ENCODE measurements around the gene NOBOX.
"Not testable (repeated sequence)": the region's sequence is repeated elsewhere in the genome, so short reads cannot be mapped to it uniquely, and the experiment has no call there.

NOBOX gene

DNA sequence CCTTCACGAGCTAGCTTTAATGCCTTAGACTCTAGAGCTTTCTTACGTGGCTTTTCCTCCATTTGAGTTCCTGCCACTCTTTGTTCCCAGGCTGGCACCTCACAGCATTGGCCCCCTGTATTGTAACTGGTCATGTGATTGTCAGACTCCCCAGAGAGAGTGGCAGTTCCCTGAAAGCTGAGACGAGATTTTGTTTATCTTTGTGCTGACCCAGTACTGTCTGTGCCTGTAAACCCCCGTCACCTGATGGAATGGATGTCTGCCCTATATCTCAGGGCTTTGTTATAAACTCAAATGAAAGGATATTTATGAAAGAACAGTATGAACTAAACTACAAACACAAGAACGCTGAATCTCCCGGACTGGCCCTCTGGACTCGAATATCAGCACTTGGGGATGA, 13.0 kb downstream of the NOBOX start:
- no peak for DNase-seq

DNA sequence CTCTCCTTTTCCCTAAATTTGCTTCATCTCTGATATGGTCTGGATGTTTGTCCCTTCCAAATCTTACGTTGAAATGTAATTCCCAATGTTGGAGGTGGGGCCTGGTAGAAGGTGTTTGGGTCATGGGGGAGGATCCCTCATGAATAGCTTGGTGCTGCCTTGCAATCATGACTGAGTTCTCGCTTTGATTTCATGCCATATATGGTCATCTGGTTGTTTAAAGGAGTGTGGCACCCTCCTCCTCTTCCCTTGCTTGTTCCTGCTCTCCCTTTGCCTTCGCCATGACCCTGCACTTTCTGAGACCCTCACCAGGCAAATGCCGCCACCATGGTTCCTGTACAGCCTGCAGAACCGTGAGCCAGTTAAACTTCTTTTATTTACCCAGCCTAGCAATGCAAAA, 14.5 kb downstream of the NOBOX start:
- DNase-seq: no peak

DNA sequence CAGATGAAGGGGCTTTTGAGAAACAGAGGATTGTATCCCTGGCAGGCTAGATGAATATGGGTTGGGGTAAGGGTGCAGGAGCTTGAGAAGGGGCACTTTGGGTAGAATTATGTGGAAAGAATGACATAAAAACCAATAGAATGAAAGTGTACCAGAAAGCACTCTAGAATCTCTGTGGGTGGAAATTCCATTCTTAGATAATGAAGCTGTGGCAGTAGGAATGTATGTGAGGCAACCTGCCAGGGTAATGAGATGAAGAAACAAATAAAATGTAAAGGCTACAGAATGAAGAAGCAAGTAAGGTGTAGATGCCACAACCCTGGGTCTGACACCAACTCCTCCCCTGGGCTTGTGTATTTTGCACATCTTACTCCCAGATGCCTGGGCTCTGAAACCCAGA, 16.8 kb downstream of the NOBOX start:
- no peak for DNase-seq

DNA sequence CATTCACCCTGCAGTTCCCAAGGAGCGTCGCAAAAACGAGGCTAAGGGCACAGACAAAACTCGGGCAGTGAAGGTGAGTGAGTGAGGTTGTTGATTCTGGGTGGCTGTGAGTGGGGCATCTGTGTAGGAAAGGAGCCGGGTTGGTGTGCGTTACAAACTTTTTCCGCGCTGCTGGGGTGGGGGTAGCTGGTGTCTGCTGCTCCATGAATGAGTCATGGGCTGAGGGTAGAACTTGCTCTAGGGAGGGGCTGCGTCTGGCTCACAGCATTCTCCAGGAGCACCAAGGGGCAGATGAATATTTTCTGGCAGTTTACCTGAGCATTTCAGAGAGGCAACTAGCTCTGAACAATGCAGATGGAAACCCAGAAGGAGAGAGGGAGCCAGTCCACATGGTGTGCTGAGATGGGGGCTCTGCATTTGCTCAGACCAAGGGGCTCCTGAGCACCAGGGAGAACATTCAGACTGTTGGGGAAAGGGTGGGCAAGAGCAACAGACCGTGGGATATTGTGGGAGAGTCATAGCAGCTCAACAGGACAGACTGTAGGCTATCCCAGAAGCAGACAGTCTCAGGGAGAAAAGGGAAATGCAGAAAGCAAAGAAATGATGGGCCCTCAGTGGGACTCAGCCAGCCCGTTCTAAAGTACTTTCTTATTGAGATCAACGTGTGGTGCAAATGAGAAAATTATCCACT, 18.8 kb downstream of the NOBOX start:
- no peak for DNase-seq

DNA sequence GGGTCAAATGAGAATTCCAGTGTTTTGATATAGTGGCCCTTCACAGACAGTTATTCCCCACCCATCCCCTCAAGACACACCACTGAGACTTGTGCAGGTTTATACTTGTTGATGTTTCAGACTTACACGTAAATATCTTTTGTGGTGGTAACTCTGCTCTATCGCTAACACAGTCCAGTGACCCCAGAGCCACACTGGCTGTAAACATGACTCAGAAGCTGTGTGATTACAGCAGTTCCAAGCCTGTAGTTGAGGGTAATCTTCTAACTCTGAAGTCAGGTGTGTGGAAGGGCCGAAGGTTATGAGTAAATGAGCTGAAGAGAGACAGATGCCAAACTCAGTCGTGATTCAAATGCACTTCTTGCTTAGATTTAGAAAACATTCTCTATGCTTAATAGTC, 19.4 kb downstream of the NOBOX start:
- DNase-seq: no peak

DNA sequence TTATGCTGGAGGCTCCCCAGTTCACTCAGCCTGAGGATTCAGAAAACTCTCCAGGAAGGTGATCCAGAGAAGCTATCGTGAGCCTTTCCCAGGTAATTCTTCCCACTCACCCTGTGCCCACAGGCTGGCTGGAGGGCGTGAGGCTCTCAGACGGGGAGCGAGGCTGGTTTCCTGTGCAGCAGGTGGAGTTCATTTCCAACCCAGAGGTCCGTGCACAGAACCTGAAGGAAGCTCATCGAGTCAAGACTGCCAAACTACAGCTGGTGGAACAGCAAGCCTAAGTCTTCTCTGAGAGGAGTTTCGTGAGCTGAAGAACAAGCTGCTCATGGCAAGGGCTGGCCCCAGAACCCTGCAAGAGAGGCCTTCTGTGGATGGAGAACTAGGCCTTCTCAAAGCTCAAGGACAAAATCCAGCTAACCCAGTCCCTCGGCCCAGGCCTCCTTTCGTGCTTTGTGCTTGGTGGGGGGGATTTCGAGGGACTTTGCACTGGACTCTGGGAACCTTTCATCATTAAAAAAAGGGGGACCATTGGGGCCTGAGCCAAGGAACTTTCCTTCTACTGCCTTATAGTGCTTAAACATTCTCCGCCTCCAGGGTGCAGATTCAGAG, 23.6 kb downstream of the NOBOX start:
- no peak for DNase-seq

DNA sequence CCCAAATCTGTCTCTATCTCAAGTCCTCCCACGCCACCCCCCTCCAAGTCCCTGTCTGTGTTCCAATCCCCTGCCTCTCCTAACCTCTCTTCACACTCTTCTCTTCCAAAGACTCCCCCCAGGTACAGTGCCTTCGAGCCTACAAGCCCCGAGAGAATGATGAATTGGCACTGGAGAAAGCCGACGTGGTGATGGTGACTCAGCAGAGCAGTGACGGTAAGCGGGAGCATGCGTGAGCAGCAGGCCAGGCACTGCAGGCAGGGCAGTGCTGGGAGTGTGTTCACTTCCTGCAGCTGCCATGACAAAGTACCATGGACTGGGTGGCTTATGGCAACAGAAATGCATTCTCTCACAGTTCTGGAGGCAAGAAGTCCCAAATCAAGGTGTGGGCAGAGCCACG, 24.8 kb downstream of the NOBOX start:
- DNase-seq: no peak

DNA sequence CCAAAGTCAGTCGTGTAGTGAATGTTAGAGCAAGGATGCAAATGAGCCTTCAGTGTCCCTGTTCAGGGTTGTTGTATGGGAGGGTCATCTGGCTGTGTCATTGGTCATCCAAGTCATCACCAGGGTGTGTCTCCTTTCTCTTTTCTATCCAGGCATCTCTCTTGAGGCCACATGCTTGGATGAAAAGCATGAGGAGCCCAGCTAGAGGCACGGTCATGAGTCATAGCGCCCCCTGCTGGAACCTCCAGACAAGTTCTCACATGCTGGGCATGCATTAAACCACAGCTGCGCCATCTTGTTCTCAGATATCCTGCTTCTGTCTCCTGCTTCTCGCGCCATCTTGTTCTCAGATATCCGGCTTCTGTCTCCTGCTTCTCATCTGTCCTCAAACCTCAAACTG, 34.3 kb downstream of the NOBOX start:
- not testable (repeated sequence) for DNase-seq

DNA sequence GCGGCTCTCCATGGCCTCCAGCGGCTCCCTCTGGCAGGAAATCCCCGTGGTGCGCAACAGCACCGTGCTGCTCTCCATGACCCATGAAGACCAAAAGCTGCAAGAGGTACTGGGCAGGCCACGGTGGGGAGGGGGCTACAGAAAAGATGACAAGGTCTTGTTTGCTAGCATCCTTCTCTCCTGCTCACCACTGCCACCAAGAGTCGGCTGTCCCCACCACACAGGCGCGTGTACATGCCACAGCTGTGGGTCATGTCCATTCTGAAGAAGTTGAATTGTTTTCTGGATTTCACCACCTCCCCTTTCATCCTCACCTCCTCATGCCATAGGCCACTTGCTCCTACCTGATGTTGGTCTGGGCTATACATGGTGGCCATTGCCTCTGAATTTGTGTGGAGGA, 36.2 kb downstream of the NOBOX start:
- DNase-seq: not testable (repeated sequence)

DNA sequence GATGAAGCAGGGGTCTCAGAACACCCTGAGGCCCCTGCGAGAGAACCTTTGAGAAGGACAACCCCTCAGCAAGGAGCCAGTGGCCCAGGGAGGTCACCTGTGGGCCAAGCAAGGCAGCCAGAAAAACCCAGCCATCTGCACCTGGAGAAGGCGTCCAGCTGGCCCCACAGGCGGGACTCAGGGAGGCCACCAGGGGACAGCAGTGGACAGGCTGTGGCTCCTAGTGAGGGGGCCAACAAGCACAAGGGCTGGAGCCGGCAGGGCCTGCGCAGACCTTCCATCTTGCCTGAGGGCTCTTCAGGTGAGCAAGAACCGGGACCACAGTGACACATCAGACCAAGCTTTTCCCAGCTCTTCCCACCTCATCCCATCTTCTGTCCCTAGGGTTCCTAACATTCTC, 38.0 kb downstream of the NOBOX start:
- not testable (repeated sequence) for DNase-seq

DNA sequence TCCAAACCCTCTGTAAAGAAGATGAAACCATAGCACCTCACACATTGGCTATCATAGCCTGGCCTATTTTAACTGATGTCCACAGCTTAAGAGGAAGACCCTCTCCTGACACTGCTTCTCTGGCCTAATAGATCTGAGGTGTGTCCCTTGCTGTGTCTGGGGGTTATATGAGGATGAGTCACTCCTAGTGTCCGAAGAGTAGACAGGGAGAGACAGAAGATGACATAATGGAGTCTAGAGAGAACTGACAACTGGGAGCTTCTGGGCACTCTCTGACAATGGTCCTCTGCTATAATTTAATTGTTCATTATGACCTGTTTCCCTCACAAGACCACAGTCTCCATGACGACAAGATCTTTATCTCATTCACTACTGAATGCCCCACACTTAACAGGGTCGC, 41.4 kb downstream of the NOBOX start:
- not testable (repeated sequence) for DNase-seq

DNA sequence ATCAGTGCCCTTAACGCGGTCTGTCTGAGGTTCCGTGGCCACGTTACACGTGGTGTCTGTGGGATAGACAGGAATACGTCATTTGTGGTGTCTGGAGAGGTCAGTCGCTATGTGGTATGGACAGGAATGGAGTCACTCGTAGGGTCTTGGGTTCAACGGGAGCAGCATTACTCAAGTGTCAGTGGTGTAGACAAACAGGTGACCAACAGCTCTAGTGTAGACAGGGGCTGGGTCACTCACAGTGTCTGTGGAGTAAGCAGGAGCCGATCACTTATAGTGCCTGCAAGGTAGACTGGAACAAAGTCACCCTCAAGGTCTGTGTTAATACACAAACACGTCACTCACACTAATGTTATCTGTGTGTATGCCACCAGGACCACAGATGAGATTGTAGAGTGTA, 46.6 kb downstream of the NOBOX start:
- DNase-seq: not testable (repeated sequence)

DNA sequence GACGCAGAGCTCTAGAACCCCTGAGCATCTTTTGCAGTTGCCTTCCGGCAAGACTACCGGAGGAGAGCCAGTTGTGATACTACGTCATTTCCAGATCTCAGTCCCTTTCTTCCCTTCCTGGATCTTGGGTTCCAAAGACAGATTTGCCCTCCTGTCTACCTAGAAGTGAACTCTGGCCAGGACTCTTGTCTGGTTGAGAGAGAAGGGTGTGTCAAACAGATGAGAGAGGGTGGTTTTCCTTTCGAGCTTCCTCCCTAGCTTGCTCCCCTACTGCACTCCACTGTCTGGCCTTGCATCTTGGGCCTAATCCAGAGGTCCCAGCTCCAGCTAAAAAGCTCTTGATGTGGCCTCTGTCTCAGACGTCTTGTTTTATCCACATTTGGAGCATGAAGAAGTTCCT, 47.3 kb downstream of the NOBOX start:
- not testable (repeated sequence) for DNase-seq

DNA sequence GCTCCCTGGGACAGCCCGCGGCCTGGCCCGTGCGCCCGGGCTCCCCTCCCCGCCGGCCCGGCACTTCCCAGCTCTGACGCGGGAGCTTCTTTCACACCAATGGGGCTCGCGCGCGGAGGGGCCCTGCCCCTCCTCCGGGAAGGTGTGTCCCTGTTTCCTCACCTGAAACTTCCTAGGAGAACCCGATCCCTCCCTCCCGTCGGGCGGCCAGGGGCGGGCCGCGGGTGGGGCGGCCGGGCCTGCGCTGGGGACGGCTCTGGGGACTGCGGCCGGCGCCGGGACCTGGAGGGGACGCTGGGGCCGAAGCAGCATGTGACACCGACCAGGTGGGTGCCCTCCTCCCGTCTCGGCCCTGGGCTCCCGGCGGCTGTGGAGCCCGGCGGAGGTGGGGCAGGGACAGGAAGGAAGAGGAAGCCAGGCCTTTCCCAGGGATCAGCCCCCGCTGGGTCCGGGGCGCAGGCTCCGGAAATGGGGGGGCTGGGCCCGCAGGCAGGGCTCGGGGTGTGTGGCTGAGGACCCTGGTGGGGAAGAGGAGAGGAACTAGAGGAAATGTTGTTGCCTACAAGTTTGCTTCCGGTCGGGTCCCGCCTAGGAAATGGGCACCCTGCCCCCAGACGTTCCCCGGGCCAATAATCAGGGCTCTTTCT, 48.2 kb downstream of the NOBOX start, which contains the start of gene ARHGEF5:
ARHGEF5 (plus strand) TSS at position 227 of the 647 bp plus-strand sequence. CDS start 7,268 bp downstream, outside the sequence.
- DNase-seq: not testable (repeated sequence)

DNA sequence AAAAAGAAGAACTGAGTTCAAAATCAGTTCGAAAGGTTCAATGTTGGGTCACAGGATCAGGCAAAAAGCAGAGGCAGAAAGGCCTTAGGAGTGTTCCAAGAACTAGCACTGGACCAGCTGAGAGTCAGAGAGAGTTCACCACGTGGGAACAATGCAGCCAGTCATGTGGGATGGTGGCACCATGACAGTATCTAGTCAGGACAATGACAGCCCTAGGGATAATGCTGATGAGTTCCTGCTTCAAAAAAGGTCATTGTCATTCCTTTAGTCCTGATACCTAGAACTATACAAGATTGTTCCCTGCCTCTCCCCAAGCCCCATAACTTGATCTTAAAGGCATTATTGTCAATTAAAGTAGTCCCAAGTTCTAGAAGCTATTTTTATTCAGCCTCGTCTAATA, 51.8 kb downstream of the NOBOX start:
- DNase-seq: not testable (repeated sequence)

DNA sequence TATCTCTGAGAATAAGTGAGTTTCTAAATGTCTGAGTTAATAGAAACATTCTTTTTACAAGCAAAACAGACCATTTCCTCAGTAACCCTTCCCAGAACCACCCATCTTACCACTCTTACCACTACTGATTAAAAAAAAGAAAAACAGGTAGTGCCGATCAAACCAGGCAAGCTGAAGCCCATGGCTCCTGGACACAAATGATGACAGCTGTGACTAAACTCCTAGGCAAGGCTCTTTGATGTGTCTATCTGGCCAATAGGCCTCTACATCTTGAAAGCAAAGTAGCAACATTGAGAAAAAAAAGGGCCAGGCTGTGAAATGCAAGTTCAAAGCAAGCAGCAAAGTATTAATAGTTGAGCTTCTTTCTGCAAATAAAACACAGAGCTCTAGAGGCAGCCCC, 54.9 kb downstream of the NOBOX start:
- not testable (repeated sequence) for DNase-seq
